ENCODE measurements around the gene APBA1. TPM values are rescaled to one million over a fixed set of nuclear protein-coding genes. Genes with fewer than 3 reads are reported as not detected.

APBA1 gene
- total and polyA plus RNA-seq, 2 of the 8 experiments (the other 6 are each of a cell fraction or from before 2014, with no cell fraction given): 0.36 to 0.60 TPM

- CTCF ChIA-PET (ENCODE audit: partially characterized antibody): no interaction called here
- no peak overlapping the region for H2AK5ac ChIP-seq (ENCODE audit: low read depth, low read length)
These were observed 144.7 kb downstream of the APBA1 start for GRCh38 chr9:69527454-69527853.

More at GRCh38 chr9:69527454-69527853, 144.7 kb downstream of the APBA1 start:
- DNase-seq (ENCODE audit: low read depth in 1 of 2, low spot score in 2 of 2): no peak
- no peak overlapping the region for H2BK5ac ChIP-seq (ENCODE audit: low read depth, low read length)
- H3K4ac ChIP-seq (replicated peaks; ENCODE audit: insufficient read length, low read depth, low read length): no peak overlapping the region
- H3K4me1 ChIP-seq (replicated peaks in 1 of 4; ENCODE audit: control insufficient read depth in 3 of 4, insufficient read depth in 4 of 4, low read length in 3 of 4): no peaks in the 10 kb centered on the region
- no peaks in the 10 kb centered on the region for H3K79me1 ChIP-seq (ENCODE audit: low read depth, low read length)
- no peak for FAIRE-seq
- H3K23me2 ChIP-seq (ENCODE audit: low read depth, low read length): no peaks in the 10 kb centered on the region
- no peak overlapping the region for H4K5ac ChIP-seq (ENCODE audit: insufficient read length, low read depth, low read length)
- H3K4me2 ChIP-seq (ENCODE audit: insufficient read depth in 1 of 2, low read depth in 2 of 2, low read length in 2 of 2): no peak overlapping the region
- POLR2A ChIA-PET (ENCODE audit: partially characterized antibody): no interaction called here
- H3K79me2 ChIP-seq (ENCODE audit: control insufficient read depth in 1 of 2, insufficient read depth in 2 of 2, low read length in 2 of 2): no peaks in the 10 kb centered on the region
- no peak overlapping the region for H2BK12ac ChIP-seq (ENCODE audit: low read depth, low read length)
- no peak overlapping the region for H3K56ac ChIP-seq (replicated peaks; ENCODE audit: insufficient read length, low read depth, low read length)
- no peak overlapping the region for H3K23ac ChIP-seq (ENCODE audit: insufficient read length)
- no peaks in the 10 kb centered on the region; a peak in 2 of 4 replicates for H3K9me3 ChIP-seq (ENCODE audit: insufficient read depth in 2 of 2, low read depth in 1 of 2, low read length in 1 of 2)
- no peak overlapping the region for H2BK120ac ChIP-seq (replicated peaks; ENCODE audit: low read depth, low read length)
- TF ChIP-seq CREB1 (IDR thresholded peaks at IDR 0.05) (no peak), EZH2 (IDR thresholded peaks at IDR 0.05; ENCODE audit: low read depth, low read length, severe bottlenecking) (no peak), GABPA (IDR thresholded peaks at IDR 0.05; ENCODE audit: borderline replicate concordance, insufficient read depth, low read length) (no peak), ASH2L (IDR thresholded peaks at IDR 0.05; ENCODE audit: low read length) (no peak), MAFK (IDR thresholded peaks at IDR 0.05; ENCODE audit: low read depth, low read length) (no peak), GTF2F1 (IDR thresholded peaks at IDR 0.05; ENCODE audit: borderline replicate concordance, low read depth, low read length) (no peak), TEAD4 (IDR thresholded peaks at IDR 0.05; ENCODE audit: low read depth, low read length) (no peak), ZNF274 (IDR thresholded peaks at IDR 0.05; ENCODE audit: borderline replicate concordance, extremely low read depth, low read length) (no peak), SP4 (IDR thresholded peaks at IDR 0.05; ENCODE audit: low read length) (no peak), RNF2 (IDR thresholded peaks at IDR 0.05; ENCODE audit: borderline replicate concordance, low read depth, low read length, missing control alignments, poor library complexity, severe bottlenecking) (no peak)
- no peak overlapping the region for H3K9ac ChIP-seq (replicated peaks in 1 of 4; ENCODE audit: extremely low read depth in 1 of 4, low read depth in 3 of 4, low read length in 3 of 4)
- H3K4me3 ChIP-seq (ENCODE audit: extremely low read depth in 1 of 4, insufficient read depth in 2 of 4, low read depth in 3 of 4, low read length in 4 of 4): no peak overlapping the region
- no peak overlapping the region for H4K91ac ChIP-seq (replicated peaks; ENCODE audit: insufficient read length, low read length)
- no peak overlapping the region for H2AFZ ChIP-seq (ENCODE audit: low read length)
- no peak overlapping the region for H3K27ac ChIP-seq (ENCODE audit: low read depth, low read length)
- WGBS, 2 experiments (ENCODE audit: extremely low coverage in 1 of 2, insufficient coverage in 1 of 2, insufficient read length in 1 of 2, insufficient replicate concordance in 2 of 2, low coverage in 1 of 2, low lambda C conversion rate in 2 of 2, missing lambda C conversion rate in 1 of 2): 100% methylated on average over 1 of the region's 1 CpG; no CpG with 5 or more reads in 1 of the 2 experiments
- no peak overlapping the region for H2BK15ac ChIP-seq (ENCODE audit: low read length)
- H3K36me3 ChIP-seq (ENCODE audit: control insufficient read depth in 2 of 4, insufficient read depth in 4 of 4, low read length in 3 of 4): no peaks in the 10 kb centered on the region
- no peak overlapping the region for H2BK20ac ChIP-seq (ENCODE audit: low read length)
- no peaks in the 10 kb centered on the region for H3K27me3 ChIP-seq (replicated peaks in 1 of 4; ENCODE audit: control insufficient read depth in 3 of 4, extremely low read depth in 1 of 4, insufficient read depth in 3 of 4, low read length in 3 of 4)
- no peaks in the 10 kb centered on the region for H4K20me1 ChIP-seq (replicated peaks in 1 of 2; ENCODE audit: control insufficient read depth in 1 of 2, insufficient read depth in 2 of 2, low read length in 2 of 2)
- H3K14ac ChIP-seq (ENCODE audit: insufficient read length): no peak overlapping the region
- H3K18ac ChIP-seq (ENCODE audit: extremely low read depth, low read length): no peak overlapping the region
- no peak overlapping the region for H4K8ac ChIP-seq (ENCODE audit: extremely low read depth, insufficient read depth, low read length)

Measured in H1 (cell line).